K562 (cell line): ENCODE data around the gene LMAN2.

Source experiments
- CHD2 ChIP-seq: IDR thresholded peaks from 2 replicates; pipeline ENCODE4 v1.6.1; 2011; ENCODE audit warnings: low read depth, low read length
- CTCF ChIP-seq, 3 experiments: IDR thresholded peaks in 2 of 3; conservative IDR thresholded peaks in 1 of 3; 2 replicates each; pipeline ENCODE4 v1.5.1; 2011 to 2012; ENCODE audit warnings: low read length in 3 of 3, mild to moderate bottlenecking in 3 of 3, control low read depth in 2 of 3, improper control_type of control experiment in 1 of 3, inconsistent platforms in 1 of 3, low read depth in 1 of 3, mixed read lengths in 1 of 3, moderate library complexity in 1 of 3; ENCODE audit not compliant: insufficient read depth in 2 of 3
- ZBTB7A ChIP-seq: IDR thresholded peaks from 2 replicates; pipeline ENCODE4 v1.6.1; 2011; ENCODE audit warnings: low read depth, mild to moderate bottlenecking, low read length, moderate library complexity, borderline replicate concordance; ENCODE audit not compliant: control insufficient read depth
- ZNF174 ChIP-seq: fragments of 250-450 bp; sonication (Bioruptor Pico); IDR thresholded peaks from 2 replicates; pipeline ENCODE4 v1.4.0; 2020; ENCODE audit warnings: mild to moderate bottlenecking
- TF ChIP-seq, protein P1 (sequence below): sonication (generic); formaldehyde crosslinking; IDR thresholded peaks from 2 replicates; pipeline ENCODE4 v1.8.0; 2022; ENCODE audit warnings: mild to moderate bottlenecking, low read depth, missing genetic modification reagents

- peak; percentile 33 to 64 (median 47); a peak in 5 of 6 replicates for TF ChIP-seq CTCF (IDR thresholded peaks at IDR 0.05 in 2 of 3, conservative IDR thresholded peaks at IDR 0.05 in 1 of 3; ENCODE audit: insufficient read depth in 2 of 3, low read depth in 1 of 3, low read length in 3 of 3)
- no peak for TF ChIP-seq ZBTB7A
- TF ChIP-seq ZNF174 (CRISPR knock-in tag), result no peak
- TF ChIP-seq, protein P1, sequence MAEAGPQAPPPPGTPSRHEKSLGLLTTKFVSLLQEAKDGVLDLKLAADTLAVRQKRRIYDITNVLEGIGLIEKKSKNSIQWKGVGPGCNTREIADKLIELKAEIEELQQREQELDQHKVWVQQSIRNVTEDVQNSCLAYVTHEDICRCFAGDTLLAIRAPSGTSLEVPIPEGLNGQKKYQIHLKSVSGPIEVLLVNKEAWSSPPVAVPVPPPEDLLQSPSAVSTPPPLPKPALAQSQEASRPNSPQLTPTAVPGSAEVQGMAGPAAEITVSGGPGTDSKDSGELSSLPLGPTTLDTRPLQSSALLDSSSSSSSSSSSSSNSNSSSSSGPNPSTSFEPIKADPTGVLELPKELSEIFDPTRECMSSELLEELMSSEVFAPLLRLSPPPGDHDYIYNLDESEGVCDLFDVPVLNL (CRISPR knock-in tag), result no peak
- no peak for TF ChIP-seq CHD2
These were observed 15.4 kb downstream of the LMAN2 start for GRCh38 chr5:177336112-177336511.
